K562 (cell line): Measurements from ENCODE around the gene PDGFA.
"Not testable (repeated sequence)": the region's sequence is repeated elsewhere in the genome, so short reads cannot be mapped to it uniquely, and the experiment has no call there.

Experiments used
- ATF1 ChIP-seq, 2 experiments: fragments of 450-650 bp in 1 of 2; IDR thresholded peaks; 2 replicates each; pipeline ENCODE4 v1.6.1; 2016; ENCODE audit warnings: missing compliant biosample characterization in 1 of 2, missing genetic modification characterization in 1 of 2
- BRD4 ChIP-seq: fragments of 200-600 bp; sonication (generic); IDR thresholded peaks from 2 replicates; pipeline ENCODE4 v1.6.1; 2017; ENCODE audit warnings: inconsistent platforms
- GTF2E2 ChIP-seq: fragments of 200-800 bp; sonication (Bioruptor generic); IDR thresholded peaks from 2 replicates; pipeline ENCODE4 v1.6.1; 2016; ENCODE audit warnings: missing genetic modification characterization, missing compliant biosample characterization
- IRF2 ChIP-seq: sonication (generic); formaldehyde crosslinking; IDR thresholded peaks from 2 replicates; pipeline ENCODE4 v1.8.1; 2022; ENCODE audit warnings: mild to moderate bottlenecking, missing genetic modification reagents
- NR3C1 ChIP-seq: sonication (generic); formaldehyde crosslinking; IDR thresholded peaks from 2 replicates; pipeline ENCODE4 v1.8.1; 2022; ENCODE audit warnings: missing genetic modification reagents
- POLR2A ChIP-seq: fragments of 450-650 bp; conservative IDR thresholded peaks from 2 replicates; pipeline ENCODE4 v1.6.1; 2016
- SRF ChIP-seq, 2 experiments: fragments of 250-450, 450-650 bp in 1 of 2; sonication (Bioruptor Pico) in 1 of 2; sonication (generic) in 1 of 2; formaldehyde crosslinking; IDR thresholded peaks; 2 replicates each; pipeline versions ENCODE4 v1.5.0 to v1.5.1; 2020 to 2022; ENCODE audit warnings: mild to moderate bottlenecking in 1 of 2, missing genetic modification reagents in 1 of 2
- TAF7 ChIP-seq: fragments of 450-650 bp; IDR thresholded peaks from 2 replicates; pipeline ENCODE4 v1.6.1; 2016; ENCODE audit warnings: missing genetic modification characterization, missing compliant biosample characterization
- TF ChIP-seq, protein P1 (sequence below), 3 experiments: IDR thresholded peaks in 2 of 3; conservative IDR thresholded peaks in 1 of 3; 2 replicates each; pipeline ENCODE4 v1.5.1; 2011 to 2012; ENCODE audit warnings: low read length in 3 of 3, mild to moderate bottlenecking in 3 of 3, control low read depth in 2 of 3, improper control_type of control experiment in 1 of 3, inconsistent platforms in 1 of 3, low read depth in 1 of 3, mixed read lengths in 1 of 3, moderate library complexity in 1 of 3; ENCODE audit not compliant: insufficient read depth in 2 of 3
- TF ChIP-seq, protein P2 (sequence below): fragments of 250-450 bp; sonication (Bioruptor Pico); IDR thresholded peaks from 2 replicates; pipeline ENCODE4 v1.8.0; 2021; ENCODE audit warnings: moderate library complexity, mild to moderate bottlenecking, inconsistent platforms

DNA sequence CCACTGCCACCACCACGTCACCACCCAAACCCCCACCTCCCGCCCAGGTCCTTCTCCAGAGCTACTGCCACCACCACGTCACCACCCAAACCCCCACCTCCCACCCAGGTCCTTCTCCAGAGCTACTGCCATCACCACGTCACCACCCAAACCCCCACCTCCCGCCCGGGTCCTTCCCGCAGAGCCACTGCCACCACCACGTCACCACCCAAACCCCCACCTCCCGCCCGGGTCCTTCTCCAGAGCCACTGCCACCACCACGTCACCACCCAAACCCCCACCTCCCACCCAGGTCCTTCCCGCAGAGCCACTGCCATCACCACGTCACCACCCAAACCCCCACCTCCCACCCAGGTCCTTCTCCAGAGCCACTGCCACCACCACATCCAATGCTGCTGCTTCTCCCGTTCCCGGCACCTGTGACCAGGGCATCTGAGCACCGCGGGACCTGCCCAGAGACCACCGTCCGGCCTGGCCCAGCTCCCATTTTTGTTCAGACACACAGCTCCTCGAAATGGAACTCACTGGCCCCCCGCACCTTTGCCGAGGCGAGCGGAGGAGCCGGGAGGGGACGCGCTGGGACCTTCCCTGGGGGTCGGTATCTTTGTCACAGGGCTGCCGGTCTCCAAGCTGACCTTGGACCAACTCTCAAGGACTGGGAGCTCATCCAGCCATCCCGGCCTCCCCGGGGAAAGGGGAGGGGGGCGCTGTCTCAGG, 32.7 kb upstream of the PDGFA start:
- TF ChIP-seq BRD4; POLR2A; SRF (CRISPR knock-in tag; IDR thresholded peaks at IDR 0.05); NR3C1 (CRISPR knock-in tag); GTF2E2 (tag); ATF1 (CRISPR knock-in tag; IDR thresholded peaks at IDR 0.05); ATF1 (tag; IDR thresholded peaks at IDR 0.05); TAF7 (tag); IRF2 (CRISPR knock-in tag): not testable (repeated sequence)
- TF ChIP-seq, protein P1, sequence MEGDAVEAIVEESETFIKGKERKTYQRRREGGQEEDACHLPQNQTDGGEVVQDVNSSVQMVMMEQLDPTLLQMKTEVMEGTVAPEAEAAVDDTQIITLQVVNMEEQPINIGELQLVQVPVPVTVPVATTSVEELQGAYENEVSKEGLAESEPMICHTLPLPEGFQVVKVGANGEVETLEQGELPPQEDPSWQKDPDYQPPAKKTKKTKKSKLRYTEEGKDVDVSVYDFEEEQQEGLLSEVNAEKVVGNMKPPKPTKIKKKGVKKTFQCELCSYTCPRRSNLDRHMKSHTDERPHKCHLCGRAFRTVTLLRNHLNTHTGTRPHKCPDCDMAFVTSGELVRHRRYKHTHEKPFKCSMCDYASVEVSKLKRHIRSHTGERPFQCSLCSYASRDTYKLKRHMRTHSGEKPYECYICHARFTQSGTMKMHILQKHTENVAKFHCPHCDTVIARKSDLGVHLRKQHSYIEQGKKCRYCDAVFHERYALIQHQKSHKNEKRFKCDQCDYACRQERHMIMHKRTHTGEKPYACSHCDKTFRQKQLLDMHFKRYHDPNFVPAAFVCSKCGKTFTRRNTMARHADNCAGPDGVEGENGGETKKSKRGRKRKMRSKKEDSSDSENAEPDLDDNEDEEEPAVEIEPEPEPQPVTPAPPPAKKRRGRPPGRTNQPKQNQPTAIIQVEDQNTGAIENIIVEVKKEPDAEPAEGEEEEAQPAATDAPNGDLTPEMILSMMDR (IDR thresholded peaks at IDR 0.05 in 2 of 3, conservative IDR thresholded peaks at IDR 0.05 in 1 of 3; ENCODE audit: insufficient read depth in 2 of 3, low read depth in 1 of 3, low read length in 3 of 3): not testable (repeated sequence)
- TF ChIP-seq, protein P2, sequence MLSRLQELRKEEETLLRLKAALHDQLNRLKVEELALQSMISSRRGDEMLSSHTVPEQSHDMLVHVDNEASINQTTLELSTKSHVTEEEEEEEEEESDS (CRISPR knock-in tag): not testable (repeated sequence)
